GM19351 (cell line): ENCODE results near the gene GOLGA6L26.
"Not testable (repeated sequence)": the region's sequence is repeated elsewhere in the genome, so short reads cannot be mapped to it uniquely, and the experiment has no call there.

Source experiments
- ATAC-seq: cut with Tn5 transposase; IDR thresholded peaks from one replicate; pipeline ENCODE4 v1.9.1; 2021; ENCODE audit warnings: mild to moderate bottlenecking, moderate library complexity; ENCODE audit not compliant: unreplicated experiment

The GOLGA6L26 gene, protein sequence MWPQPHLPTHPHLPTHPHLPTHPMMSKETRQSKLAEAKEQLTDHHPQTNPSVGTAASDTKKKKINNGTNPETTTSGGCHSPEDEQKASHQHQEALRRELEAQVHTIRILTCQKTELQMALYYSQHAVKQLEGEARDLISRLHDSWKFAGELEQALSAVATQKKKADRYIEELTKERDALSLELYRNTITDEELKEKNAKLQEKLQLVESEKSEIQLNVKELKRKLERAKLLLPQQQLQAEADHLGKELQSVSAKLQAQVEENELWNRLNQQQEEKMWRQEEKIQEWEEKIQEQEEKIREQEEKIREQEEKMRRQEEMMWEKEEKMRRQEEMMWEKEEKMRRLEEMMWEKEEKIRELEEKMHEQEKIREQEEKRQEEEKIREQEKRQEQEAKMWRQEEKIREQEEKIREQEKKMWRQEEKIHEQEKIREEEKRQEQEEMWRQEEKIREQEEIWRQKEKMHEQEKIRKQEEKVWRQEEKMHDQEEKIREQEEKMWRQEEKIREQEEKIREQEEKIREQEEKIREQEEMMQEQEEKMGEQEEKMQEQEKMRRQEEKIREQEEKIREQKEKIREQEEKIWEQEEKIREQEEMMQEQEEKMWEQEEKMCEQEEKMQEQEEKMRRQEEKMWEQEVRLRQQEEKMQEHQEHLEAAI

DNA sequence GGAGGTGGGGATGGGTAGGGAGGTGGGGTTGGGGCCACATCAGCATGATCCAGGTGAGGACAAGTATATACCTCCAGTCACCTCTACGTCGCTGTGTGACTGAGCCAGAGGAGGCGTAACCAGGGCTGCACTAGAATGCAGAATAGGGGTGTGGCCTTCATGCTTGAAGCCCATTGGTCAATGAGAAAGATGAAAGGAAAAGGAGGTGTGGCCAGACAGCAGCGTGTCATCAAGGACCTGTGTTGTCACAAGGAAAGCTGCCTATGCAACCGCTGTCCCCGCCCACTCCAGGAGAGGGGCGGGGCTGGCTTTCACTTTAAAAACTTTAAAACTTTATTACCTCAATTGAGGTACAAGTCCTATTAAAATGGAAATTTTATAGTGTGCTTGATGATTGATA, at the start of gene GOLGA6L26:
TSS of gene GOLGA6L26 (minus strand) at position 101 of the 400 bp plus-strand sequence. CDS start at position 40, 61 bp downstream.
- ATAC-seq, result not testable (repeated sequence)

DNA sequence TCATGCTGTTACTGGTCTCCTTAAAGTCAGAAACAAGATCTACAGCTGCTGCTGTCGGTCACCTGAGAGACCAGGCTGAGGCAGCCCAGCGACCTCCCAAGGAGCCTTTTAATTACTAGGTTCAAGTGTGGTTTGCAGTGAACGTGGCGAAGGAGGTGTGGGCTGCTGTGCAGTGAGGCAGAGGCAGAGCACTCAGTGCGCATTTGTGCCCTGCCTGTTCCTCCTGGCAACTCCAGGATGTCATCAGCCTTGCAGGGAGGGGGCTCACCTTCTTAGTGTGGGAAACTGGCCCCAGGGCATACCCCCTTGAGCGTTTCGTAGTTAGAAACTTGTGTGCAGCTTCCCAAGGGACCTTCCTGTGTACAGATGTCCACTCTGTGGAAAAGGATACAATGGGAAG, 47.2 kb upstream of the GOLGA6L26 start:
- ATAC-seq, result not testable (repeated sequence)

DNA sequence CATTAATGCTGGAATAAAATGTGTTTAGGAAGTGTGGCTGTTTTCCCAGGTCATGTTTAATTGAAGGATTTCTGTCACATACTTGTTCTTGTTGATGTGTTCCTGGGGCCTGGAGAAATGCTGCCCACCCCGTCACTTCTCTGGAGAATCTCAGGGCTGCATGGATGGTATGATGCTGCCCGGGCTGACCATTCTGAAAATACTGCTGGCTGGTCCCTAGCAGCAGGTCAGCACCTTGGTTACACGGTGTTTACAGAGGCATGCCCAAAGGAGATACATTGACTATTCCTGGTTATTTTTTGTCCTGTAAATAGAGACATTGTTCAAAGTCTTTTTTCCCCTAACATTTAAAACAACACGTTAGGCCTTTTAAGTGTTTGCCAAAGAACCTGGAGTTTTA, 46.7 kb upstream of the GOLGA6L26 start:
- ATAC-seq, result not testable (repeated sequence)

DNA sequence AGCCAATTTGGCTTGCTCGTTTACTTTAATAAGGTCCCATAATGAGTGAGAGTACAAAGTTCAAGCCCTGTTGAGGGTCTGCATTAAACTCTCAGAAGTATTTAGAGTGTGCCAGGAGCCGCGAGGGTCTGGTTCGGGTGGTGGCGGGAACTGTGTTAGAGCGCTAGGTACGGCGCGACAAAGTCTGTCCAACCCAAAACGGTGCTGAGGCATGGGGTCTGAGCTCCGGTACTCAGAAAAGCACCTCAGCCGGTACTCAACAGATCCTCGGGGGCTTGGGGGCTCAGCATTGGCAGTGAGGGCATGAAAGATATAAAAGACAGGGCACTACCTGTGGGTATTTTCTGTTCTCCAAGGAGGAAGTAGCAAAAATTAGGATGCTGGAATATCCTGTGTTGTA, 45.0 kb upstream of the GOLGA6L26 start:
- ATAC-seq, result not testable (repeated sequence)

DNA sequence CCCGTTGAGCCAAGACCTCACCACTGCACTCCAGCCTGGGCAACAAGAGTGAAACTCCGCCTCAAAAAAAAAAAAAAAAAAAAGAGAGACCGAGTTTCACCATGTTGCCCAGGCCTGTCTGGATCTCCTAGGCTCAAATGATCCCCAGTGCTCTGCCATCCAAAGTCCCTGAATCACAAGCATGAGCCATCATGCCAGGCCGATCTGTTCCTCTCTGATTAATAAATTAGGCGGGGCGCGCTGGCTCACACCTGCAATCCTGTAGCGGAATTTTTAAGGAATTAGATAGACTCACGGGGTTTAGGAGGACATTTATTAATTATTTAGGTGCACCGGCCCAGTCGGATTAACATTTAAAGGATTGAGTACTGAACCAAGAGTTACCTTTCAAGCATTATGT, 40.2 kb upstream of the GOLGA6L26 start:
- not testable (repeated sequence) for ATAC-seq

DNA sequence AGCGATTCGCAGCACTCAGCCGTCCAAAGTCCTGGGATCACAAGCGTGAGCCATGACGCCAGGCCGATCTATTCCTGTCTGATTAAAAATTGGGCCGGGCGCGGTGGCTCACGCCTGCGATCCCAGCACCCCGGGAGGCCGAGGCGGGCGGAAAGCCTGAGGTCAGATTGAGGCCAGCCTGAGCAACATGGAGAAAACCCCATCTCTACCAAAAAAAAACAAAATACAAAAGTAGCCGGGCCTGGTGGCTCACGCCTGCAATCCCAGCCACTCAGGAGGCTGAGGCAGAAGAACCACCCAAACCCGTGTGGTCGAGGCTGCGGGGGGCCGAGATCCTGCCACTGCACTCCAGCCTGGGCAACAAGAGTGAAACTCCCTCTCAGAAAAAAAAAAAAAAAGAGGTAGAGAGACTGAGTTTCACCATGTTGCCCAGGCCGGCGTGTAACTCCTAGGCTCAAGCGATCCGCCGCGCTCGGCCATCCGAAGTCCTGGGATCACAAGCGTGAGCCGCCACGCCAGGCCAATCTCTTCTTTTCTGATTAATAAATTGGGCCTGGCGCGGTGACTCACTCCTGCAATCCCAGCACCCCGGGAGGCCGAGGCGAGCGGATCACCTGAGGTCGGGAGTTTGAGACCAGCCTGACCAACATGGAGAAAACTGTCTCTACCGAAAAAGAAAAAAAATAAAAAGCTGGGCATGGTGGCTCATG, 39.0 kb upstream of the GOLGA6L26 start:
- ATAC-seq, result not testable (repeated sequence)

DNA sequence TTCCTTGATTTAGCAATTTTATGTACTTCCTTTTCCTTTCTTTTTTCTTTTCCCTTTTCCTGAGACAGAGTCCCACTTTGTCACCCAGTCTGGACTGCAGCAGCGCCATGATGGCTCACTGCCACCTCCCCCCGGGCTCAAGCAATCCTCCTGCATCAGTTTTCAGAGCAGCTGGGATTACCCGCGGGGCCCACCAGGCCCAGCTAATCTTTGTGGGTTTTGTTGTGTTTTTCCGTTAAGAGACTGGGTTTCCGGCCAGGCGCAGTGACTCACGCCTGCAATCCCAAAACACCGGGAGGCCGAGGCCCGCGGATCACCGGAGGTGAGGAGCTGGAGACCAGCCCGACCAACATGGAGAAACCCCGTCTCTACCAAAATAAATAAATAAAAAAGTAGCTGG, 38.3 kb upstream of the GOLGA6L26 start:
- ATAC-seq, result no peak

DNA sequence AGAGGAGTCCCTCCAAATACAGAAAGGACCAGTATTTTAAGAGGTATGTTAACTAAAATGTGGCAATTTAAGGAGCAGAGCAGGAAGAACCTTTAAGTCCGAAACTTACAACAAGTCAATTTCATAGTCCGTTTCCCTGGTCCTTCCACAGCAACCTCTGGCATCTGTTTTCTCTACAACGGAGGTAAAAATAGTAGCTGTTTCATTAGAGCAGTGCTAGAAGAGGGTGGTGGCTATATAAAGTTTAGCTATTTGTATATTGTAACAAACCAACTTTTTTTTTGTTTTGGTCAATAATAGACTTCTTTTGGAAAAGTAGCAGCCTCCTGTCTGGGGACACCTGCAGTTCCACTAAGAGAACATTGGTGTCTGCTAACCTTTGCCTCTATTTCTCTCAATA, 37.9 kb upstream of the GOLGA6L26 start:
- not testable (repeated sequence) for ATAC-seq

DNA sequence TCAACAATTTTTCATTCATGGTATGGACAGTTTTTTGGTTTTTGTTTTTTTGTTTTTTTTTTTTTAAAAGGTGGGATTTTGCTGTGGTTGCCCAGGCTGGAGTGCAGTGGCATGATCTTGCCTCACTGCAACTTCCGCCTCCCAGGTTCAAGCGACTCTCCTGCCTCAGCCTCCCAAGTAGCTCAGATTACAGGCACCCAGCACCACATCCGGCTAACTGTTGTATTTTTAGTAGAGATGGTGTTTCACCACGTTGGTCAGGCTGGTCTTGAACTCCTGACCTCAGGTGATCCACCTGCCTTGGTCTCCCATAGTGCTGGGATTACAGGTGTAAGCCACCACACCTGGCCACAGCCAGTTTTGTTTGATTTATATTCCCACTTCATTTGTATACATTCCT, 37.1 kb upstream of the GOLGA6L26 start:
- not testable (repeated sequence) for ATAC-seq

DNA sequence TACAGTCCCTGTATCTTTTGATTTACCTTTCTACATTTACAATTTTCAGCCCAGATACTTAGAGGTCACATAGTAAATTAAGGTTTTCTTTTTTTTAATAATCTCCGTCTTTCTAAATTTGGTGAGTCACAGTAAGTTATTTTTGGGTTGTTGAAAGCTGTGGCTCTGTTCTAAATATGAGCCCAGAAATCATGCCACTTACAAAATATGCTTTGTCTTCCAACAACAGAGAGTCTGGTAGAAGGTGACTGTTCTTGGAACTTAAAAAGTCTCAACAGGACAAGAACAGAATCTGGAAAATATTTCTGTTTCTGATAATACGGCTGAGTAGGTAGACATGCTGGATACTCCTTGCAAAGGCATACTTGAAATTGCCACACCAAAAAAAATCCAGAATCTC, 36.6 kb upstream of the GOLGA6L26 start:
- ATAC-seq, result no peak

DNA sequence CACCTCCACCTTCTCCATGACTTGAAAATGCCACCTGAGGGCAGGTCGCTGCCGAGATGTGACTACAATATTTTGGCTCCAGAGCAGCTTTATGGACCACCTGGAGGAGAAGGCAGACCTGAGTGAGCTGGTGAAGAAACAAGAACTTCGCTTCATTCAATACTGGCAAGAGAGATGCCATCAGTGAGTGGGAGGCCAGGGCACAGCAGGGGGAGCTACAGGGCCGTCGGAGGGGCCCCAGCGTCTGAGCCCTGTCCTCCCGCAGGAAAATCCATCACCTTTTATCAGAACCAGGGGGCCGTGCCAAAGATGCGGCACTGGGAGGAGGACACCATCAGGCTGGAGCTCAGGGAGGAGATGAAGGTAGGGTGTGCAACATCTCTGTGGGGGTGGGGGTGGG, 30.3 kb upstream of the GOLGA6L26 start:
- not testable (repeated sequence) for ATAC-seq

DNA sequence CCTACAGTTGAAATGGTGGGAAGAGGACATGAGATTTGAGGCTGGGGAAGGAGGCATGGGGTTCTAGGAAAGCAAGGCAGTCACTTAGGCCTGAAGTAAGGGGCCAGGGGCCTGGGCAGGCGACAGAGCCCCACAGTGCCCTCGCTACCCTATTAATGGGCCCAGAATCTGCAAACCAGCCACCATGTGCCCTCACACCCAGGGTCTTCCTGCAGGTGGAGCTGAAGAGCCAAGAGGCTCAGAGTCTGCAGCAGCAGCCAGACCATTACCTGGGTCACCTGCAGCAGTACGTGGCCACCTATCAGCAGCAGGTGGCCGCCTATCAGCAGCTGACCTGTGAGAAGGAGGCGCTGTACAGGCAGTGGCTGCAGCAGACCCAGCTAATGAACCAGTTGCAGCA, 28.6 kb upstream of the GOLGA6L26 start:
- ATAC-seq, result not testable (repeated sequence)

DNA sequence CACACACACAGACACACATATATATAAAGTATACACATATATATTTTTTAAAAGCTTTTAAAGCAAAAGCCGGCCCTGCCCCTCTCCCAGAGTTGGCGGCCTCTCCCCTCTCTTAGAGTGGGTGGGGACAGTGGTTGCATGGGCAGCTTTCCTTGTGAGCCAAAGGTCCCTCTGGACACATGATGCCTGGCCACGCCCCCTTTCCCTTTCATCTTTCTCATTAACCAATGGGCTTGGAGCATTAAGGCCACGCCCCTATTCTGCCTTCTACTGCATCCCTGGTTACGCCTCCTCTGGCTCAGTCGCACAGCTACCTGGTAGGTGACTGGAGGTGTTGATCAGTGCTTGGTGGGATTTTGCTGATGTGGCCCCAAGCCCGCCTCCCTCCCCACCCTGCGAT, 20.5 kb upstream of the GOLGA6L26 start, which contains the start of gene GOLGA8S:
TSS of gene GOLGA8S (plus strand) at position 301 of the 400 bp plus-strand sequence. CDS start at position 363, 62 bp downstream.
- ATAC-seq, result not testable (repeated sequence)

DNA sequence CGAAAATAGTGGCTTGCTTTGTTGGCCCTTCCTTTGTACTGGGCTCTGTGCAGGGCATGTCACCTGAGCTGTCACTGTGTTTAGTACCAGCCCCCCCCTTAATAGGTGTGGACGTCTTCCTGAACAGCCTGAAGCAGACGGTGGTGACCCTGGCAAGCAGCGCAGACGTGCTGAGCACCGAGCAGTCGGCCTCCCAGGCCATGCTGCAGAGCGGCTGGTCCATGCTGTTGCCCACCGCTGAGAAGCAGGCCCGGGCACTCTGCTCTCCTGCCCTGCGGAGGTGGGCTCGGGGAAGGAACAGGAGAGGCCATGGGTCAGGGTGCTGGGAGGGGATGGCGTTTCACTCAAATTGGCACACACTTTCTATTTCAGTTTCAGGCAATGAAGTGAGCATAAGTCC, 22.8 kb downstream of the GOLGA6L26 start:
- not testable (repeated sequence) for ATAC-seq

DNA sequence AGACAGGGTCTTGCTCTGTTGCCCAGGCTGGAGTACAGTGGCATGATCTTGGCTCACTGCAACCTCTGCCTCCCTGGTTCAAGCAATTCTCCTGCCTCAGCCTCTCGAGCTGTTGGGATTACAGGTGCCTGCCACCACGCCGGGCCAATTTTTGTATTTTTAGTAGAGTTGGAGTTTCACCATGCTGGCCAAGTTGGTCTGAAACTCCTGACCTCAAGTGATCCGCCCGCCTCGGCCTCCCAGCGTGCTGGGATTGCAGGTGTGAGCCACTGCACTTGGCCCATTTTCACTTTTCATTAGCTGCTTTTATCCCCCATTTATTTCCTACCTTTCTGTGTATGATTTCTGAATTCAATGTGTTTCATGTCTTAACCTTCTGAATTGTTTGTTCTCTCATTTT, 28.1 kb downstream of the GOLGA6L26 start:
- ATAC-seq, result not testable (repeated sequence)

DNA sequence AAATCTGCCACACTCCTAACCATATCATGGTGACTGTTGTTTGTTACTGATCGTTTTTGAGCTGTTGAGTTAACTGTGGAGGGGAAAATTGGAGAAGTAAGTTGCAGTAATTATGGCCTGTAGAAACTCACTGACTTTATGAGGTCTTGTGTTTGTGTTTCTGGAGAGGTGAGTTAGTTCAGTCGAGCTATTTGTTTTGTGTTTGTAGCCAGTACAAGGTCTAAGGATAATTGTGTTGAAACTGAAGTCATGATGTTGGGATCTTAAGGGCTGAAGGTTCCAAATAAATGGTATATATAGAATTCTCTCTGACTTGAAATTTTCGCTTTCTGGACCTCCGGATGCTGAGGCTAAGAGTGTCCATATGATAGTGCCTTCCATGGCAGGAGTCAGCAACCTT, 29.2 kb downstream of the GOLGA6L26 start:
- not testable (repeated sequence) for ATAC-seq

DNA sequence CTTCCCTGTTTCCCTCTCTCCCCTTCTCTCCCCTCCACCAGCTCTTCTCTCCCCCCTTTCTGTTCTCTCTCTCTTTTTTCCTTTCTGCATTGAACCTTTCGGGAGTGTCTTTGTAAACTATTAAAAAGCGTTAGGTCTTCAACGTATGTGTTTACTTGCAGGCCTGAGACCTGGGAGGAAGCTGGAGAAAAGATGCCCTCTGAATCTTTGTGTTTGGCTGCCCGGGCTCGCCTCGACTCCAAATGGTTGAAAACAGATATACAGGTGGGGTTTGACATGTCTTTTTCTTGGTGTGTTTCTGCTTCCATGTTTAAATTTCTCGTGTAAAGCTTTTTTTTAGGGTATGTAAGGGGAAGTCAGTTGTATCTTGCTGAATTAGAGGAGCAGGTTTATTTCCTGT, 29.7 kb downstream of the GOLGA6L26 start:
- ATAC-seq, result not testable (repeated sequence)

DNA sequence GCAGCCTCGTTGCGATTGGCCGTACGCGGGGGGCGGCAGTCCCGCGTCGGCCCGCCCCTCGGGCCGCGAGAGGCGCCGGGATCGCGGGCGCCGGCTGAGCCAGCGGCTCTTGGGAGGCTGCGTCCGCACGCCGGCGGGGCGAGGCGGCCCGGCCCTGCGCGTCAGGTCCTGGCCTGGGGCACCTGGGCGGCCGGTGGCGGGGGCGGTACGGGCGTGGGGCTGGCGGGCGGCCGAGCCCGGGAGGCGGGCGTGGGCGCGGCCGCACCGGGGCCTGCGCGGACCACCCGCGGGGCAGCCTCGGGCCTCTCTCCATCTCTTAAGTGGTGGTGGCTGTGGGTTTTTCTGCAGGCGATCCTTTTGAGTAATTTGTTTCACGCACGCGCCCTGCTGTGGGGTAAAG, 30.3 kb downstream of the GOLGA6L26 start:
- not testable (repeated sequence) for ATAC-seq

DNA sequence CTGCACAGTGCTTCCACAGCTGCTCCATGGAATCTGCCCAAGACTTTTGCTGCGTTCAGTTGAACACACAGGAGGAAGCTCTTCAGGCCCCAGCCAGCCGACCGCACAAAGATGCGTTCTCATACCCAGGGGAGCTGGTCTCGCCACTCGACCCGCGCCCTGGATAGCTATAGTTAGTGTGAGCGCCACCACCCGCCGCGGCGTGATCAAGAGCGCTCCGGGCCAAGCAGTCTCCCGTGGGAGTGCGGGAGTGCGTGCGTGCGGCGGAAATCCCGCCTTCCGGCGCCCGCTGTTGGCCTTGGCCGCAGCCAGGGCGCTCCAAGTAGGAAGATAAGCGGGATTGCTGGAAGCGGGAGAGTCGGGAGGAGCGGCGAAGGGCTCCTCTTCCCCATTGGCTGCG, 30.8 kb downstream of the GOLGA6L26 start:
- not testable (repeated sequence) for ATAC-seq
